PFSK-1 (cell line): ENCODE data around the gene PARM1.

Experiments
- FOXP2 ChIP-seq: optimal IDR thresholded peaks from 2 replicates; pipeline ENCODE3; 2011; ENCODE audit warnings: borderline replicate concordance, control low read depth, inconsistent platforms; ENCODE audit not compliant: insufficient read depth; ENCODE audit errors: extremely low read length, extremely low read depth
- POLR2AphosphoS5 ChIP-seq: IDR thresholded peaks from 2 replicates; pipeline ENCODE4 v1.6.1; 2012; ENCODE audit warnings: low read depth, mild to moderate bottlenecking, control low read depth, low read length, moderate library complexity
- SIN3A ChIP-seq: IDR thresholded peaks from 2 replicates; pipeline ENCODE4 v1.6.1; 2012; ENCODE audit warnings: mild to moderate bottlenecking, low read length, moderate library complexity, borderline replicate concordance; ENCODE audit not compliant: insufficient read depth
- TAF1 ChIP-seq: IDR thresholded peaks from 2 replicates; pipeline ENCODE4 v1.6.1; 2012; ENCODE audit warnings: low read length, control low read depth, borderline replicate concordance; ENCODE audit not compliant: insufficient read depth
- TF ChIP-seq, protein P1 (sequence below), 2 experiments: IDR thresholded peaks; 2 replicates each; pipeline versions ENCODE4 v1.6.1 to v1.8.0; 2011 to 2012; ENCODE audit warnings: low read depth in 2 of 2, low read length in 2 of 2, control low read depth in 1 of 2, inconsistent platforms in 1 of 2, mild to moderate bottlenecking in 1 of 2, moderate library complexity in 1 of 2; ENCODE audit not compliant: insufficient read depth in 1 of 2

GRCh38 chr4:74969507-74970474 lies 36.9 kb downstream of the PARM1 start:
- TF ChIP-seq TAF1 (no peak), POLR2AphosphoS5 (no peak), FOXP2 (no peak), SIN3A (no peak)
- TF ChIP-seq, protein P1, sequence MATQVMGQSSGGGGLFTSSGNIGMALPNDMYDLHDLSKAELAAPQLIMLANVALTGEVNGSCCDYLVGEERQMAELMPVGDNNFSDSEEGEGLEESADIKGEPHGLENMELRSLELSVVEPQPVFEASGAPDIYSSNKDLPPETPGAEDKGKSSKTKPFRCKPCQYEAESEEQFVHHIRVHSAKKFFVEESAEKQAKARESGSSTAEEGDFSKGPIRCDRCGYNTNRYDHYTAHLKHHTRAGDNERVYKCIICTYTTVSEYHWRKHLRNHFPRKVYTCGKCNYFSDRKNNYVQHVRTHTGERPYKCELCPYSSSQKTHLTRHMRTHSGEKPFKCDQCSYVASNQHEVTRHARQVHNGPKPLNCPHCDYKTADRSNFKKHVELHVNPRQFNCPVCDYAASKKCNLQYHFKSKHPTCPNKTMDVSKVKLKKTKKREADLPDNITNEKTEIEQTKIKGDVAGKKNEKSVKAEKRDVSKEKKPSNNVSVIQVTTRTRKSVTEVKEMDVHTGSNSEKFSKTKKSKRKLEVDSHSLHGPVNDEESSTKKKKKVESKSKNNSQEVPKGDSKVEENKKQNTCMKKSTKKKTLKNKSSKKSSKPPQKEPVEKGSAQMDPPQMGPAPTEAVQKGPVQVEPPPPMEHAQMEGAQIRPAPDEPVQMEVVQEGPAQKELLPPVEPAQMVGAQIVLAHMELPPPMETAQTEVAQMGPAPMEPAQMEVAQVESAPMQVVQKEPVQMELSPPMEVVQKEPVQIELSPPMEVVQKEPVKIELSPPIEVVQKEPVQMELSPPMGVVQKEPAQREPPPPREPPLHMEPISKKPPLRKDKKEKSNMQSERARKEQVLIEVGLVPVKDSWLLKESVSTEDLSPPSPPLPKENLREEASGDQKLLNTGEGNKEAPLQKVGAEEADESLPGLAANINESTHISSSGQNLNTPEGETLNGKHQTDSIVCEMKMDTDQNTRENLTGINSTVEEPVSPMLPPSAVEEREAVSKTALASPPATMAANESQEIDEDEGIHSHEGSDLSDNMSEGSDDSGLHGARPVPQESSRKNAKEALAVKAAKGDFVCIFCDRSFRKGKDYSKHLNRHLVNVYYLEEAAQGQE (IDR thresholded peaks at IDR 0.05; ENCODE audit: insufficient read depth in 1 of 2, low read depth in 2 of 2, low read length in 2 of 2) = no peak
